GM23248 (cell line): ENCODE measurements around the gene TLCD3A. TPM values are rescaled to one million over a fixed set of nuclear protein-coding genes. Genes with fewer than 3 reads are reported as not detected.
A peak's percentile ranks its signal among the peaks of the same experiment; 100 is the strongest.

ENCODE experiments used
- DNase-seq: peaks from one replicate; pipeline ENCODE4 v3.0.0-alpha.2; 2015
- H2AFZ ChIP-seq: fragments of 200-600 bp; sonication (generic); 2 replicates; pipeline ENCODE4 v1.6.1; 2016; ENCODE audit warnings: antibody characterized with exemption
- H3F3A ChIP-seq: fragments of 200-600 bp; sonication (generic); 2 replicates; pipeline ENCODE4 v1.6.1; 2016; ENCODE audit warnings: mild to moderate bottlenecking, antibody characterized with exemption, mixed run types; ENCODE audit not compliant: insufficient read depth
- H3K27ac ChIP-seq: fragments of 200-600 bp; sonication (generic); 2 replicates; pipeline ENCODE4 v1.5.1; 2016; ENCODE audit warnings: mild to moderate bottlenecking
- H3K27me3 ChIP-seq: fragments of 200-600 bp; sonication (generic); replicated peaks from 2 replicates; pipeline ENCODE4 v1.6.1; 2016; ENCODE audit warnings: mild to moderate bottlenecking; ENCODE audit not compliant: insufficient read depth
- H3K36me3 ChIP-seq: fragments of 200-600 bp; sonication (generic); 2 replicates; pipeline ENCODE4 v1.6.1; 2016; ENCODE audit warnings: low read depth, mild to moderate bottlenecking
- H3K4me1 ChIP-seq: fragments of 200-600 bp; sonication (generic); 2 replicates; pipeline ENCODE4 v1.6.1; 2016; ENCODE audit warnings: mild to moderate bottlenecking; ENCODE audit not compliant: insufficient read depth
- H3K4me2 ChIP-seq: fragments of 200-600 bp; sonication (generic); one replicate; pipeline ENCODE4 v1.6.1; 2016; ENCODE audit warnings: mild to moderate bottlenecking; ENCODE audit not compliant: unreplicated experiment
- H3K4me3 ChIP-seq: fragments of 200-600 bp; sonication (generic); 2 replicates; pipeline ENCODE4 v1.5.1; 2016; ENCODE audit warnings: mild to moderate bottlenecking
- H3K79me2 ChIP-seq: fragments of 200-600 bp; sonication (generic); 2 replicates; pipeline ENCODE4 v1.6.1; 2016; ENCODE audit warnings: mild to moderate bottlenecking; ENCODE audit not compliant: insufficient read depth
- H3K9ac ChIP-seq: fragments of 200-600 bp; sonication (generic); 2 replicates; pipeline ENCODE4 v1.6.1; 2016; ENCODE audit warnings: mild to moderate bottlenecking
- H3K9me2 ChIP-seq: fragments of 200-600 bp; sonication (generic); 2 replicates; pipeline ENCODE4 v1.6.1; 2016; ENCODE audit warnings: mixed run types, mild to moderate bottlenecking, moderate library complexity; ENCODE audit not compliant: insufficient read depth
- H3K9me3 ChIP-seq: fragments of 200-600 bp; sonication (generic); one replicate; pipeline ENCODE4 v1.6.1; 2017; ENCODE audit warnings: low read depth
- H4K20me1 ChIP-seq: fragments of 200-600 bp; sonication (generic); 2 replicates; pipeline ENCODE4 v1.6.0; 2016; ENCODE audit not compliant: insufficient read depth
- EZH2 ChIP-seq: fragments of 200-600 bp; sonication (generic); IDR thresholded peaks from 2 replicates; pipeline ENCODE4 v1.6.1; 2018; ENCODE audit warnings: antibody characterized with exemption, mild to moderate bottlenecking; ENCODE audit not compliant: insufficient read depth, poor library complexity, severe bottlenecking
- EZH2phosphoT487 ChIP-seq: fragments of 200-600 bp; sonication (generic); IDR thresholded peaks from 2 replicates; pipeline ENCODE4 v1.6.1; 2018; ENCODE audit warnings: antibody characterized with exemption, moderate library complexity, mild to moderate bottlenecking, low read depth; ENCODE audit not compliant: insufficient read depth
- WGBS, 2 experiments: methylation state at CpG; one replicate each; pipeline ENCODE4 v1.1.6; 2015 to 2017; ENCODE audit warnings: low lambda C conversion rate in 2 of 2, low coverage in 1 of 2; ENCODE audit errors: missing lambda C conversion rate in 2 of 2; 5-methylcytosine and 5-hydroxymethylcytosine counted together
- in situ Hi-C: fragments of 300-500 bp; cut with MboI; formaldehyde crosslinking; loops from 2 replicates; pipeline ENCODE4 v1.15.0; 2020
- polyA plus RNA-seq: library from polyadenylated mRNA; unstranded; fragments of >200 nt; fragmentation: Nextera tagmentation; extraction: Ambion mirVana; gene quantifications from 2 replicates; pipeline ENCODE4 v1.2.1, GENCODE V29; 2016
- total RNA-seq: library from RNA; depleted of rRNA; stranded (reverse); fragments of >200 nt; shearing (Covaris generic); gene quantifications from 2 replicates; pipeline ENCODE4 v1.2.3, GENCODE V29; 2014

Gene TLCD3A
- total and polyA plus RNA-seq, 2 experiments from 2014 or later: 42.2 to 56.4 TPM

DNA sequence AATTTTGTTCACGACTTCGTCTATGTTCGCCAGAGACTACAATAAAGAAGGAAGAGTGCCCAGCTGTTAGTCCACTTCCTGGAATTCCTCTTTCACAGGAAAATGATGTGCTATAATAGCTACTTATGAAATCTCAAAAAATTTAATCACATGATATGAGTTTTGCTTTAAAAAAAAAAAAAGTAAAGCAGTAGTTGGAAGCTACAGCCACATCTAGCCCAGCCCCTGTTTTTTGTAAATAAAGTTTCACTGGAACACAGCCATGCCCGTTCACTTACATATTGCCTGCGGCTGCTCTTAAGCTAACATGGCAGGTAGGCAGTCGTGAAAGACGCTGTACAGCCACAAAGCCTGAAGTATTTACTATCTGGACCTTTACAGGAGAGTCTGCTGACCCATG lies 33.1 kb upstream of the TLCD3A start:
- 0 out of 2 replicates have a peak, but pooled peaks cover 3% of the 10 kb centered on the region for H4K20me1 ChIP-seq
- WGBS, 2 experiments: 86 to 88% methylated on average over 7 of the region's 7 CpGs
- H3K79me2 ChIP-seq: peaks cover 60% of the 10 kb centered on the region
- H2AFZ ChIP-seq: no peak overlapping the region
- no peaks in the 10 kb centered on the region for H3K9me3 ChIP-seq
- in situ Hi-C loops: no loop called here
- no peak for TF ChIP-seq EZH2phosphoT487
- no peak for TF ChIP-seq EZH2
- H3K4me3 ChIP-seq: no peak overlapping the region
- no peaks in the 10 kb centered on the region for H3K9me2 ChIP-seq
- peaks cover 4% of the 10 kb centered on the region; the same call in 1 of the 2 replicates for H3K36me3 ChIP-seq
- DNase-seq: no peak
- H3K27ac ChIP-seq: no peak overlapping the region
- H3K4me2 ChIP-seq: no peak overlapping the region
- H3F3A ChIP-seq: peaks cover 13% of the 10 kb centered on the region
- no peak overlapping the region for H3K9ac ChIP-seq
- H3K4me1 ChIP-seq: peaks cover 7% of the 10 kb centered on the region
- H3K27me3 ChIP-seq: no peaks in the 10 kb centered on the region

DNA sequence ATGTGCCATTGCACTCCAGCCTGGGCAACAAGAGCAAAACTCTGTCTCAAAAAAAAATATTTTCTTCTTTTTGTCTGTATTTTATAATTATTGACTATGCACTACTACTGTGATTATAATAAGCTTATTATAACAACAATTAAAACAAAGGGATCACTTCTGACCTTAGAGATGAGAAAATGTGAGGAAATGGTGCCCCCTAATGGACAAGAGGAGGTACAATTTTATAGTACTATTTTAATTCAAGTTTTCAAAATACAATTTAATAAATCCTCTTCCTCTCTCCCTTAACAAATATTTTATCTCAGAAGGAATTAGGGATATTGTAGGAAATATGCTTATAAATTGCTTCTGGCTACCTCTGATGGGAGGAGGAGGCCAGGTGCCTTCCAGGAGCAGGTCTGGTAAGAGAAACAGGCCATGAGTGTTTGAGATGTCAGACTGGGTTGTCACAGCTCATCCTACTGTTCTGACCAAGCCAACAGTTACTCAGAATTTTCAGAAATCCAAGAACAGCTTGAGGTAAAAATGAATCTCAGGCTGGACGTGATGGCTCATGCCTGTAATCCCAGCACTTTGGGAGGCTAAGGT lies 31.8 kb upstream of the TLCD3A start:
- peak; percentile 47 for DNase-seq
- Histone ChIP-seq H3K27me3 (no peaks in the 10 kb centered on the region), H3K9me2 (no peaks in the 10 kb centered on the region), H3K4me1 (no peaks in the 10 kb centered on the region), H3K4me3 (no peak overlapping the region), H3K4me2 (no peak overlapping the region), H3F3A (peaks cover 5% of the 10 kb centered on the region), H3K9me3 (no peaks in the 10 kb centered on the region), H3K9ac (no peak overlapping the region), H3K27ac (no peak overlapping the region), H3K36me3 (peaks cover 7% of the 10 kb centered on the region; the same call in 1 of the 2 replicates), H4K20me1 (0 out of 2 replicates have a peak, but pooled peaks cover 3% of the 10 kb centered on the region), H3K79me2 (peaks cover 73% of the 10 kb centered on the region), H2AFZ (no peak overlapping the region)
- 13 to 45% methylated on average over 1 of the region's 1 CpG for WGBS, 2 experiments
- TF ChIP-seq EZH2phosphoT487: no peak
- no peak for TF ChIP-seq EZH2
- in situ Hi-C loops: no loop called here

DNA sequence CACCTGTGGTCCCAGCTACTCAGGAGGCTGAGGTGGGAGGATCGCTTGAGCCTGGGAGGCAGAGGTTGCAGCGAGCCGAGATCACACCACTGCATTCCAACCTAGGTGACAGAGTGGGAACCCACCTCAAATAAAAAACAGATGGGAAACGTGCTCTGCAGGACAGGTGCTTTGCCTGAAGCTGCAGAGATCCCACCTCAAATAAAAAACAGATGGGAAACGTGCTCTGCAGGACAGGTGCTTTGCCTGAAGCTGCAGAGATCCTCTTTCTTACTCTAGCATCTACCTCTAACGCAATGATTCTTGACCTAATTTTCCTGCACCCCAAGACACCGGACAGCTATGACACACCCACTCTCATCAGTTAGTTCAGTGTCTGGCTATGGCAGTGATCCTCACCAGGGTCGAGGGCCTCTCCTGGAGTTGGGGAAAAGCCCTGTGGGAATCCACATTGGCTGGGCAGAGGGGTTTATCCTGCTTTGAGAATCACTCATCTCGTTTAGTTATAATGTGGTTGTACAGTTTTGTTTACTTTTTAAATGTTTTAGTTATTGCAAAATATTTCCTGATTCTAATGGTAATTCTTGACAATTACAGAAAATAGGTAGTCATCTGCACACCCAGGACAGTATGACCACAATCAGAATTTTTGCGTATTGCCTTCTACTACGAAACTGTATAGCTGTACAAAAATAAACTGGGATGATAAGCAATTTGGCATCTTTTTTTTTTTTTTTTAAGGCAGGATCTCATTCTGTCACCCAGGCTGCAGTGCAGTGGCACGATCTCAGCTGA lies 29.1 kb upstream of the TLCD3A start:
- Histone ChIP-seq H3K4me1 (no peaks in the 10 kb centered on the region), H3K9me3 (no peaks in the 10 kb centered on the region), H3K9ac (no peak overlapping the region; the same call in 1 of the 2 replicates), H3K27me3 (no peaks in the 10 kb centered on the region), H3K79me2 (peaks cover 87% of the 10 kb centered on the region), H3F3A (peaks cover 5% of the 10 kb centered on the region), H3K27ac (no peak overlapping the region), H2AFZ (no peak overlapping the region), H4K20me1 (0 out of 2 replicates have a peak, but pooled peaks cover 3% of the 10 kb centered on the region), H3K9me2 (no peaks in the 10 kb centered on the region), H3K4me2 (no peak overlapping the region), H3K36me3 (0 out of 2 replicates have a peak, but pooled peaks cover 10% of the 10 kb centered on the region), H3K4me3 (no peak overlapping the region)
- 74 to 76% methylated on average over 12 of the region's 12 CpGs for WGBS, 2 experiments
- in situ Hi-C loops: no loop called here
- TF ChIP-seq EZH2phosphoT487 (no peak), EZH2 (no peak)
- DNase-seq: no peak

DNA sequence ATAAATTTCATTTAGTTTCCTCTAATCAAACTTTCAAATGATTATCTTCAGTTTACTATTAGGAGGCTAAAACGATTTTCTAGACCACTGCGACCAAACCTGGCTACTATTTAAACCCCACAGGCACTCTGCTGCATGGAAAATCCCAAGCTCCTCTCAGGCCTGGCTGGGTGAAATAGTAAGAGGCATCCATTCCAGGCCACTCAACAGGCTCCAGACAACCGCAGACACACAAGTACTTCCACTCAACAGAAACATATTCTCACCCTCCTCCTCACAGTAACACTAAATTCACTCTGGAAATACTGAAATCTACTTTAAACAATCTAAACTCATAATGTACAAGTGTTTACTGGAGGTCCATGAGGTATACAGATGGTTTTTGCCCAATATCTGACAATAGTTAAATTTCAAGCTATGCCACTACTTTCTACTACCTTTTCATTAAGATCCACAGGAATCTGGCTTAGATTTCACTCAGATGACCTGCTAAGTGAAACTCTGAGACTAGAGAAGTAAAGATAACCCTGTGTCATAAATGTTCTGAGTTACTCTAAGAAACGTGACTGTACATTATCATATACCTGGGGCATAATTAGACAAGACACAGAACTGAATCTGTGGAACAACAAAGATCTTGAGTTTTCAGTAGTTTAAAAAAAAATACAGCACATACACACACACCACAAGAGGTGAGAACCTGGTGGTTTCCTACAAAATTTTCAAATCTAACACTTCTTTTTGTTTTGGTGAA lies 28.1 kb upstream of the TLCD3A start:
- Histone ChIP-seq H3K79me2 (peaks cover 89% of the 10 kb centered on the region), H3K4me3 (no peak overlapping the region), H4K20me1 (0 out of 2 replicates have a peak, but pooled peaks cover 3% of the 10 kb centered on the region), H3K4me2 (no peak overlapping the region), H3K27ac (no peak overlapping the region), H2AFZ (no peak overlapping the region), H3K9ac (no peak overlapping the region; the same call in 1 of the 2 replicates), H3F3A (peaks cover 5% of the 10 kb centered on the region), H3K9me3 (no peaks in the 10 kb centered on the region), H3K27me3 (no peaks in the 10 kb centered on the region), H3K9me2 (no peaks in the 10 kb centered on the region), H3K36me3 (peaks cover 14% of the 10 kb centered on the region; the same call in 1 of the 2 replicates), H3K4me1 (no peaks in the 10 kb centered on the region)
- in situ Hi-C loops: no loop called here
- no peak for TF ChIP-seq EZH2phosphoT487
- TF ChIP-seq EZH2: no peak
- 76 to 79% methylated on average over 4 of the region's 4 CpGs for WGBS, 2 experiments
- DNase-seq: no peak
